Sigmoid colon (tissue), 4 donors: ENCODE measurements around the gene CSNK2A1.

ENCODE experiments used
- CTCF ChIP-seq, 4 experiments: fragments of 450-650 bp in 3 of 4; fragments of 200-600 bp in 1 of 4; IDR thresholded peaks; one replicate each; pipeline ENCODE4 v1.5.1; 2016 to 2019; ENCODE audit warnings: antibody characterized with exemption in 4 of 4, mild to moderate bottlenecking in 3 of 4, moderate library complexity in 2 of 4
- EP300 ChIP-seq, 4 donors: sonication (generic); formaldehyde crosslinking; IDR thresholded peaks; one replicate each; pipeline ENCODE4 v1.6.1; 2017; ENCODE audit warnings: antibody characterized with exemption in 4 of 4
- POLR2A ChIP-seq, 2 donors: fragments of 450-650 bp; IDR thresholded peaks; one replicate each; pipeline ENCODE4 v1.6.1; 2016; ENCODE audit warnings: antibody characterized with exemption in 2 of 2, mild to moderate bottlenecking in 2 of 2, moderate library complexity in 2 of 2
- POLR2AphosphoS5 ChIP-seq, 4 donors: sonication (generic); formaldehyde crosslinking; IDR thresholded peaks; one replicate each; pipeline ENCODE4 v1.6.1; 2017; ENCODE audit warnings: antibody characterized with exemption in 4 of 4

GRCh38 chr20:584161-584970 is 40.8 kb upstream of the CSNK2A1 start:
- TF ChIP-seq POLR2AphosphoS5 (IDR thresholded peaks at IDR 0.05) (no peak), CTCF (IDR thresholded peaks at IDR 0.05) (no peak), POLR2A (IDR thresholded peaks at IDR 0.05) (no peak), EP300 (IDR thresholded peaks at IDR 0.05) (no peak)
